ENCODE data around the gene PARP12. TPM values are rescaled to one million over a fixed set of nuclear protein-coding genes. Genes with fewer than 3 reads are reported as not detected.

The PARP12 gene
- total RNA-seq, 3 donors from 2014 or later (not counting 1 experiment from before 2014, with no cell fraction given): 116 to 151 (median 130) TPM

GRCh38 chr7:140025241-140025640 lies 37.5 kb downstream of the PARP12 start:
- Histone ChIP-seq H3K4me1 (ENCODE audit: control insufficient read depth, insufficient read depth, low read length) (no peaks in the 10 kb centered on the region), H3K36me3 (ENCODE audit: control insufficient read depth, insufficient read depth, low read length) (peaks cover 46% of the 10 kb centered on the region), H3K9me3 (ENCODE audit: control insufficient read depth, insufficient read depth, low read length) (no peaks in the 10 kb centered on the region), H3K4me3 (ENCODE audit: low read length) (no peak overlapping the region), H3K27me3 (ENCODE audit: control insufficient read depth, insufficient read depth, low read length) (no peaks in the 10 kb centered on the region), H3K27ac (ENCODE audit: low read length) (no peak overlapping the region)
- Mint-ChIP-seq H3K27ac (no peak overlapping the region), H3K4me1 (peaks cover 0 to 15% of the 10 kb centered on the region in 2 donors), H3K9me3 (no peaks in the 10 kb centered on the region), H3K27me3 (ENCODE audit: low read depth in 2 of 2) (no peaks in the 10 kb centered on the region), H3K36me3 (peaks cover 7% of the 10 kb centered on the region), H3K4me3 (no peak overlapping the region)
- no peak for DNase-seq
- intact Hi-C loops (cut with micrococcal nuclease): no loop called here
- WGBS (ENCODE audit: insufficient coverage): 99% methylated on average over 4 of the region's 4 CpGs
- TF ChIP-seq, protein P1, sequence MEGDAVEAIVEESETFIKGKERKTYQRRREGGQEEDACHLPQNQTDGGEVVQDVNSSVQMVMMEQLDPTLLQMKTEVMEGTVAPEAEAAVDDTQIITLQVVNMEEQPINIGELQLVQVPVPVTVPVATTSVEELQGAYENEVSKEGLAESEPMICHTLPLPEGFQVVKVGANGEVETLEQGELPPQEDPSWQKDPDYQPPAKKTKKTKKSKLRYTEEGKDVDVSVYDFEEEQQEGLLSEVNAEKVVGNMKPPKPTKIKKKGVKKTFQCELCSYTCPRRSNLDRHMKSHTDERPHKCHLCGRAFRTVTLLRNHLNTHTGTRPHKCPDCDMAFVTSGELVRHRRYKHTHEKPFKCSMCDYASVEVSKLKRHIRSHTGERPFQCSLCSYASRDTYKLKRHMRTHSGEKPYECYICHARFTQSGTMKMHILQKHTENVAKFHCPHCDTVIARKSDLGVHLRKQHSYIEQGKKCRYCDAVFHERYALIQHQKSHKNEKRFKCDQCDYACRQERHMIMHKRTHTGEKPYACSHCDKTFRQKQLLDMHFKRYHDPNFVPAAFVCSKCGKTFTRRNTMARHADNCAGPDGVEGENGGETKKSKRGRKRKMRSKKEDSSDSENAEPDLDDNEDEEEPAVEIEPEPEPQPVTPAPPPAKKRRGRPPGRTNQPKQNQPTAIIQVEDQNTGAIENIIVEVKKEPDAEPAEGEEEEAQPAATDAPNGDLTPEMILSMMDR (IDR thresholded peaks at IDR 0.05): no peak
- ATAC-seq: no peak

DNA sequence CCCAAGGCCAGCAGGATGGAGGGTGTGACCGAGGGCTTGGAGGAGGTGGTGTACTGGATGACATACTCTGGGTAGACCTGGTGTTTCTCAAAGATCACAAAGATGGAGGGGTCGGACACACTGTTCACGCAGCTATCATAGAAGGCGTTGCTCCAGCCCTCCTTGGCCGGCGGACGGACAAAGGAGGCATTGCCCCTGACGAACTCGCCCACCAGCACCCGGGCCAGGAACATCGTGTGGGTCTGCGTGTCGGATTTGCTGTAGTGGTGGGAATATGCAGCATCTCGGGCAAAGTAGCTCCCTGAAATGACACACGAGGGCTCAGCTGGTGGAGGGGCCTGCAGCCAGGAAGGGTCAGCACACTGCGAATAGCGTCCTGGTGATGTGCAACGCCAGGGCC lies 38.2 kb downstream of the PARP12 start:
- Histone ChIP-seq H3K36me3 (ENCODE audit: control insufficient read depth, insufficient read depth, low read length) (peaks cover 46% of the 10 kb centered on the region), H3K4me1 (ENCODE audit: control insufficient read depth, insufficient read depth, low read length) (no peaks in the 10 kb centered on the region)

GRCh38 chr7:140023728-140024127 lies 39.0 kb downstream of the PARP12 start:
- DNase-seq: no peak
- peaks cover 7% of the 10 kb centered on the region for H3K36me3 Mint-ChIP-seq
- no peak overlapping the region for H3K4me3 ChIP-seq (ENCODE audit: low read length)
- H3K27me3 ChIP-seq (ENCODE audit: control insufficient read depth, insufficient read depth, low read length): no peaks in the 10 kb centered on the region
- TF ChIP-seq, protein P1 (IDR thresholded peaks at IDR 0.05): no peak
- intact Hi-C loops (cut with micrococcal nuclease): no loop called here
- H3K4me1 ChIP-seq (ENCODE audit: control insufficient read depth, insufficient read depth, low read length): no peaks in the 10 kb centered on the region
- peak overlapping the region; percentile 37 to 75 for H3K27ac Mint-ChIP-seq
- no peaks in the 10 kb centered on the region for H3K9me3 ChIP-seq (ENCODE audit: control insufficient read depth, insufficient read depth, low read length)
- no peak overlapping the region for H3K4me3 Mint-ChIP-seq
- H3K27ac ChIP-seq (ENCODE audit: low read length): no peak overlapping the region
- 86% methylated on average over 6 of the region's 6 CpGs for WGBS (ENCODE audit: insufficient coverage)
- H3K27me3 Mint-ChIP-seq (ENCODE audit: low read depth in 2 of 2): no peaks in the 10 kb centered on the region
- H3K4me1 Mint-ChIP-seq: peaks cover 0 to 10% of the 10 kb centered on the region in 2 donors
- H3K9me3 Mint-ChIP-seq: no peaks in the 10 kb centered on the region
- peaks cover 43% of the 10 kb centered on the region for H3K36me3 ChIP-seq (ENCODE audit: control insufficient read depth, insufficient read depth, low read length)
- no peak for ATAC-seq

More for the DNA sequence above, 38.2 kb downstream of the PARP12 start:
- Histone ChIP-seq H3K9me3 (ENCODE audit: control insufficient read depth, insufficient read depth, low read length) (no peaks in the 10 kb centered on the region), H3K4me3 (ENCODE audit: low read length) (no peak overlapping the region), H3K27ac (ENCODE audit: low read length) (no peak overlapping the region), H3K27me3 (ENCODE audit: control insufficient read depth, insufficient read depth, low read length) (no peaks in the 10 kb centered on the region)
- intact Hi-C loops (cut with micrococcal nuclease): no loop called here
- Mint-ChIP-seq H3K27ac (peak overlapping the region; percentile 37 to 75), H3K9me3 (no peaks in the 10 kb centered on the region), H3K36me3 (peaks cover 7% of the 10 kb centered on the region), H3K4me1 (peaks cover 0 to 12% of the 10 kb centered on the region in 2 donors), H3K27me3 (ENCODE audit: low read depth in 2 of 2) (no peaks in the 10 kb centered on the region), H3K4me3 (no peak overlapping the region)
- WGBS (ENCODE audit: insufficient coverage): 96% methylated on average over 18 of the region's 18 CpGs
- DNase-seq (no peak), ATAC-seq (no peak)
- TF ChIP-seq, protein P1 (IDR thresholded peaks at IDR 0.05): no peak

- Mint-ChIP-seq H3K4me1 (peaks cover 0 to 5% of the 10 kb centered on the region in 2 donors), H3K4me3 (no peak overlapping the region), H3K36me3 (peaks cover 7% of the 10 kb centered on the region), H3K27me3 (ENCODE audit: low read depth in 2 of 2) (no peaks in the 10 kb centered on the region), H3K9me3 (no peaks in the 10 kb centered on the region), H3K27ac (peak overlapping the region in 1 of 2 donors; percentile 78)
- H3K27ac ChIP-seq (ENCODE audit: low read length): no peak overlapping the region
- WGBS (ENCODE audit: insufficient coverage): 85% methylated on average over 5 of the region's 7 CpGs
- no peak overlapping the region for H3K4me3 ChIP-seq (ENCODE audit: low read length)
- DNase-seq: no peak
- H3K36me3 ChIP-seq (ENCODE audit: control insufficient read depth, insufficient read depth, low read length): peaks cover 40% of the 10 kb centered on the region
- TF ChIP-seq, protein P1 (IDR thresholded peaks at IDR 0.05): no peak
- H3K27me3 ChIP-seq (ENCODE audit: control insufficient read depth, insufficient read depth, low read length): no peaks in the 10 kb centered on the region
- no peaks in the 10 kb centered on the region for H3K4me1 ChIP-seq (ENCODE audit: control insufficient read depth, insufficient read depth, low read length)
- intact Hi-C loops (cut with micrococcal nuclease): no loop called here
- H3K9me3 ChIP-seq (ENCODE audit: control insufficient read depth, insufficient read depth, low read length): no peaks in the 10 kb centered on the region
- no peak for ATAC-seq
Observed at GRCh38 chr7:140022582-140023211, 40.1 kb downstream of the PARP12 start.

Data from natural killer cell (primary cell).